Measurements from ENCODE around the gene SPTLC2. TPM values are rescaled to one million over a fixed set of nuclear protein-coding genes. Genes with fewer than 3 reads are reported as not detected.

SPTLC2 gene
- total RNA-seq, 4 donors from 2014 or later, result 21.6 to 35.5 (median 29.8) TPM

DNA sequence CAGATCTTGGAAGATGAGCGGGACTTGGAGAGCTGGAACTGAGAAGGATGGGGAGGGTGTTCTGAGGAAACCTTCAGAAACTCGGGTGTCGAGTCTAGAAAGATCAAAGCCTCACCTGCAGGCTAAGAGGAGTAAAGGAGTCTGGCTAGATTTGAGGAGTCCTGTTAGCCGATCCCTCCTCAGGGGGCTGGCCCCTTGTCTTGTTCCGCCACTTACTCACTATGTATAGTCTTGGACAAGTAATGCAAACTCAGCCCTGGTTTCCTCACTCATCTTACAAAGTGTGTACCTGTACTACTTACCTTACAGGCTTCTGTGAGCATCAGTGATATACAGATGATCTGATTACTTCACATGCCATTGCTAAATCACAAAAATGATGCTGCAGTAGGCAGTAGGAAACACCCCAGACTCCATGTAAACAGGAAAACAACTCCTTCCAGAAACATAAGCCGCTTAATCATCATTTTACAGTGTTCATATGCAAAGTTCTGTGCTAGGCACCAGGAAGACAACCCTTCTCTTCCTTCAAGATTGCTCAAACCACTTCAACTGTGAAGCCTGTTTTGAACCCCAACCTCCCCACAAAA lies 2.0 kb upstream of the SPTLC2 start:
- Histone ChIP-seq H3K9me3 (no peaks in the 10 kb centered on the region), H3K27me3 (no peaks in the 10 kb centered on the region), H3K4me1 (peaks cover 0 to 12% (median 2%) of the 10 kb centered on the region in 4 donors), H3K36me3 (no peaks in the 10 kb centered on the region), H3K27ac (no peak overlapping the region), H3K4me3 (no peak overlapping the region)
- TF ChIP-seq POLR2A (IDR thresholded peaks at IDR 0.05), result no peak
- no peak for TF ChIP-seq CTCF (IDR thresholded peaks at IDR 0.05)
- no peak for DNase-seq

DNA sequence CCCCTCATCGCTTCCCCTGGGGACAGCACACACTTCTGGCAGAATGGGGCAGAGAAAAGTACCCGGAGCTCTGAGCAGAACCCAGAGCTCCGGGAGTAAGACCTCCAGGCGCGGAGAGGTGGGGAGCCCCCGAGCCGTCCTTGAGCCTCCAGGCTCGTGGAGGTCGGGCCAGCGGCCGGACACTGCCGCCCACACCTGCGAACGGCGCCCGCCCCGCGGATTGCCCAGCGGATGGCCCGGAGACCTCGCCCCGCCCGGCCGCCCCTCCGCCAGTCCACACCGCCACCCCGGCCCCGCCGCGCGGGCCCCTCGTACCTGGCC lies 344 bp downstream of the SPTLC2 start:
- peak overlapping the region; percentile 89 to 93 (median 91) for H3K4me3 ChIP-seq
- no peaks in the 10 kb centered on the region for H3K36me3 ChIP-seq
- H3K27ac ChIP-seq, result peak overlapping the region; percentile 75 to 94 (median 86)
- H3K27me3 ChIP-seq, result no peaks in the 10 kb centered on the region
- no peaks in the 10 kb centered on the region for H3K9me3 ChIP-seq
- no peak for TF ChIP-seq CTCF (IDR thresholded peaks at IDR 0.05)
- no peak for TF ChIP-seq POLR2A (IDR thresholded peaks at IDR 0.05)
- peak in 1 of 3 donors; percentile 51 for DNase-seq
- peaks cover 0 to 19% (median 0%) of the 10 kb centered on the region in 4 donors for H3K4me1 ChIP-seq

DNA sequence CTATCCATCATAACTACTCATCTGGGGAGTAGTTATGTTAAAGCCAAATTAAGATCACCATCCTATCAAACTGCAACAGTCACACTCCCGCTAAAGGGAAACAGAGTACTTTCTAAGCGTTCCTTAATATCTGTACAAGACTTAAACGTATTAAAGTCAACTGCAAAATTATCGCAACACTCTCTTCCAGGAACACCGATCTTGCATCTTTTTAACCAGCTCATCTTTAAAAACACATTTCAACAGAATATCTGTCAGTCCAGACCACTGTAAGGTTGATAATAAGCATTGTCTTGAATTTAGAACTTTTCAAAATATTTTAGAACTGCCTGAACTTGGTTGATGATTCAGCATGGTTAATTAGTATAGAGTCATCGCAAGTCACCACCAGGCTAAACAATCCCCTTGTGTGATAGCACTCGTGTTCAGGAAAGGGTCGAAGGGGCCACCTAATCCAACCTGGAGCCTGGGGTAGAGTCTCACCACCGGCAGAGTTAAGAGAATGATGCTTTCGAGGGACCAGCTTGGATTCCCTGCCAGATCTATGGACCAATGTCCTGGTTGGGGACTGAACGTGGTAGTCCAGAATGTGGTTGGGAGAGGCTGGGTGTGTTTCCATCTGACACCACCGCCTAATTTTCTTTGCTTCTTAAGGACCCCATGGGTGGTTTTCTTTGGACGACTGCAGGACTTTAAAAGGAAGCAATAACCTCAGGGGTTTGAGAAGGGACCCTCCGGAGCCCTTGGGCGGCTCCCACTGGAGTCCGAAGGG lies 890 bp downstream of the SPTLC2 start:
- Histone ChIP-seq H3K4me3 (peak overlapping the region; percentile 89 to 93 (median 91)), H3K4me1 (peaks cover 0 to 19% (median 0%) of the 10 kb centered on the region in 4 donors), H3K9me3 (no peaks in the 10 kb centered on the region), H3K27me3 (no peaks in the 10 kb centered on the region), H3K36me3 (no peaks in the 10 kb centered on the region), H3K27ac (peak overlapping the region; percentile 75 to 94 (median 86))
- DNase-seq, result no peak
- TF ChIP-seq POLR2A (IDR thresholded peaks at IDR 0.05), result peak in 1 of 2 donors; percentile 29
- peak in 2 of 6 experiments; percentile 3 to 15 for TF ChIP-seq CTCF (IDR thresholded peaks at IDR 0.05)

GRCh38 chr14:77613201-77613600 lies 3.2 kb downstream of the SPTLC2 start:
- H3K4me1 ChIP-seq, result peaks cover 0 to 20% (median 0%) of the 10 kb centered on the region in 4 donors
- H3K27ac ChIP-seq, result no peak overlapping the region
- TF ChIP-seq CTCF (IDR thresholded peaks at IDR 0.05) (no peak), POLR2A (IDR thresholded peaks at IDR 0.05) (no peak)

DNA sequence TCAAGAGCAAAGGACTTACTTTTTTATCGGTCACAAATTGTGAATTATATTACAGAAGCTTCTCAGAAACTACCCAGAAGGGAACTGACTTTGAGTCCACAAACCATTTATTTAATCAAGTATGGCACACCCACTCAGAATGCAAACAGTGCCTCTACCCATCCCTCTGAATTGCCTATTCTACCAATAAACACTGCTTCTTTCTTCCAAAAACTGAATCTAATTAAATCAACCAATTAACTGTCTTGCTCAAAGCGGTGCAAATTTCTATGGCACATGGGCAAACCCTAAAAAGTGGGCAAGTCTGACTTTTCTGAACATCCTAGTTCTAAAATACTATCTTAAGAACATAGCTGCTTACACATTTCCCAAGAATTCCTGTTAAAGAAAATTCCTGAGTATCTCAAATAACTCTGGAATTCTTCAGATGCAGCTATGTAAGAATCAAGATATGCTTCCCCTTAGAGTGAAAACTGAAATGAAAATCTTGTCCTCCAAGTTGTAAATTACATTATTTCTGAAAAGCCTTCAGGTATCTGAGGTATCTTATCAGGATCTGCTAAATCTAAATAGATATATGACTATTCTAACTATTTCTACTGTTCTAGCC lies 4.3 kb downstream of the SPTLC2 start:
- TF ChIP-seq CTCF (IDR thresholded peaks at IDR 0.05) (no peak), POLR2A (IDR thresholded peaks at IDR 0.05) (no peak)
- Histone ChIP-seq H3K36me3 (no peaks in the 10 kb centered on the region), H3K4me3 (no peak overlapping the region), H3K4me1 (peaks cover 0 to 30% (median 0%) of the 10 kb centered on the region in 4 donors), H3K27ac (no peak overlapping the region), H3K9me3 (no peaks in the 10 kb centered on the region), H3K27me3 (no peaks in the 10 kb centered on the region)
- no peak for DNase-seq

More at GRCh38 chr14:77613201-77613600, 3.2 kb downstream of the SPTLC2 start:
- Histone ChIP-seq H3K27me3 (no peaks in the 10 kb centered on the region), H3K9me3 (no peaks in the 10 kb centered on the region), H3K4me3 (no peak overlapping the region), H3K36me3 (no peaks in the 10 kb centered on the region)
- no peak for DNase-seq
